Transverse colon (tissue), 3 donors: ENCODE measurements around the gene FRY.

Experiments
- CTCF ChIP-seq, 5 experiments: fragments of 200-600 bp in 3 of 5; fragments of 450-650 bp in 2 of 5; sonication (generic) in 3 of 5; IDR thresholded peaks; 1 replicate in 2 of 5; 2 replicates in 3 of 5; pipeline ENCODE4 v1.5.1; 2016 to 2017; ENCODE audit warnings: antibody characterized with exemption in 5 of 5, inconsistent platforms in 3 of 5, mild to moderate bottlenecking in 2 of 5, moderate library complexity in 1 of 5
- POLR2A ChIP-seq: fragments of 450-650 bp; IDR thresholded peaks from one replicate; pipeline ENCODE4 v1.6.1; 2016; ENCODE audit warnings: antibody characterized with exemption, mild to moderate bottlenecking, moderate library complexity

- TF ChIP-seq POLR2A: no peak
- no peak for TF ChIP-seq CTCF (IDR thresholded peaks at IDR 0.05)
Observed at GRCh38 chr13:32323912-32324311, 292.3 kb downstream of the FRY start.
